Fibroblast of pulmonary artery (primary cell): Measurements from ENCODE around the gene PPP4R3A.
"Not testable (repeated sequence)": the region's sequence is repeated elsewhere in the genome, so short reads cannot be mapped to it uniquely, and the experiment has no call there.

ENCODE experiments used
- DNase-seq: peaks from one replicate; pipeline ENCODE4 v3.0.0-alpha.2; 2010; ENCODE audit warnings: low read depth
- H3K4me3 ChIP-seq: replicated peaks from 2 replicates; pipeline ENCODE4 v1.5.1; 2011; ENCODE audit warnings: low read depth, mild to moderate bottlenecking, control low read depth, low read length, moderate library complexity
- CTCF ChIP-seq: IDR thresholded peaks from 2 replicates; pipeline ENCODE4 v1.5.1; 2011; ENCODE audit warnings: mild to moderate bottlenecking, control low read depth, low read length, inconsistent platforms; ENCODE audit errors: missing control alignments

Gene PPP4R3A

GRCh38 chr14:91536327-91536726 is 26.2 kb upstream of the PPP4R3A start:
- TF ChIP-seq CTCF = no peak
- no peak for DNase-seq
- no peak overlapping the region for H3K4me3 ChIP-seq

- DNase-seq, H3K4me3 ChIP-seq: not testable (repeated sequence)
Measured at GRCh38 chr14:91534059-91534458, 23.9 kb upstream of the PPP4R3A start.

DNA sequence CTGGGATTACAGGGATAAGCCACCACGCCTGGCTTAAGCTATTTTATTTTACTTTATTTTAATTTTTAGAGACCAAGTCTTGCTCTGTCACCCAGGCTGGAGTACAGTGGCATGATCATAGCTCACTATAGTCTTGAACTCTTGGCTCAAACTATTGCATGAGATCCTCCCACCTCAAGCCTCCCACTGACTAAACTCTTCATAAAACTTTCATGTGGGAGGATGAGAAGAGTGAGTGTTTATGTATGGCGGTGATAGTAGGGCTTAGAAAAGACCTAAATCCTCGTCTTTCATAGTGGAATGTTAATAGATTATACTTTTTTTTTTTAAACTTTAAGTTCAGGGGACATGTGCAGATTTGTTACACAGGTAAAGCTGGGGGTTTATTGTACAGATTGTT is 23.5 kb upstream of the PPP4R3A start:
- DNase-seq = no peak
- TF ChIP-seq CTCF = no peak
- no peak overlapping the region for H3K4me3 ChIP-seq

- no peak for DNase-seq
- no peak overlapping the region for H3K4me3 ChIP-seq
- no peak for TF ChIP-seq CTCF
Measured at GRCh38 chr14:91523972-91524371, 13.9 kb upstream of the PPP4R3A start.

- no peak for DNase-seq
- no peak for TF ChIP-seq CTCF
- no peak overlapping the region for H3K4me3 ChIP-seq
Measured at GRCh38 chr14:91521061-91521640, 11.0 kb upstream of the PPP4R3A start.

GRCh38 chr14:91520138-91520537 is 10.0 kb upstream of the PPP4R3A start:
- DNase-seq = no peak
- H3K4me3 ChIP-seq = no peak overlapping the region
- no peak for TF ChIP-seq CTCF

DNA sequence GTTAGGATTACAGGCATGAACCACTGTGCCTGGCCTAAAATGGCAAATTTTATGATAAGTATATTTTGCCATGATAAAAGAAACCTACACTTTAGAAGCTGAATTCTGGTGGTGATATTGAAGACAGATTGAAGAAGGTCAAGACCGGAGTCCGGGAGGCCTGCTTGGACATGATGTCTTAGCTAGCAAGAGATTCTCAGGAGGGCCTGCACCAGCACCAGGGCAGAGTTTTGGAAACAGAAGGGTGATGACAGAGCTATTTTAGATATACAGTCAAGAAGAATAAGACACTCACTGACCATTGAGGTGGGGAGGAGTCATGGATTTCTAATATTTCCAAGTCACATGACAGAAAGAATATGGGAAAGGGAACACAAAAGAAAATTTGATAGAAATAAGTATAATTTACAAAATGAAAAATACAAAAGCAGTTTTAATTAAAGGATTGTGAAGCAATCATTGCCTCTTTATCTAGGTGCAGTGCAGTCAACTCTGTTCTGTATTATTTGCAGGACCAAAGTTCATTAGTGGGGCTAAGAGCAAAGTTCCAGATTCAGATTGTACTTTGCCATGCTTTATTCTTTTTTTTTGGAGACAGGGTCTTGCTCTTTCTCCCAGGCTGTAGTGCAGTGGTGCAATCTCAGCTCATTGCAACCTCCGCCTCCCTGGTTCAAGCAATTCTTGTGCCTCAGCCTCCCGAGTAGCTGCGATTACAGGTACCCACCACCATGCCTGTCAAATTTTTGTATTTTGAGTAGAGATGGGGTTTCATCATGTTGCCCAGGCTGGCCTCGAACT is 9.3 kb upstream of the PPP4R3A start:
- no peak for TF ChIP-seq CTCF
- DNase-seq = no peak
- H3K4me3 ChIP-seq = no peak overlapping the region
